Measurements from ENCODE around the gene MINK1. TPM values are rescaled to one million over a fixed set of nuclear protein-coding genes. Genes with fewer than 3 reads are reported as not detected.

Gene MINK1
- total RNA-seq, 4 donors from 2014 or later: 29.3 to 48.6 (median 46.4) TPM

- Histone ChIP-seq H3K9me3 (no peaks in the 10 kb centered on the region), H3K4me1 (peaks cover 0 to 59% (median 4%) of the 10 kb centered on the region in 3 donors), H3K27ac (no peak overlapping the region), H3K4me3 (no peak overlapping the region), H3K27me3 (no peaks in the 10 kb centered on the region), H3K36me3 (no peaks in the 10 kb centered on the region)
- ATAC-seq: no peak
- TF ChIP-seq POLR2AphosphoS5 (IDR thresholded peaks at IDR 0.05): no peak
- no peak for TF ChIP-seq POLR2A (IDR thresholded peaks at IDR 0.05)
- TF ChIP-seq, protein P1, sequence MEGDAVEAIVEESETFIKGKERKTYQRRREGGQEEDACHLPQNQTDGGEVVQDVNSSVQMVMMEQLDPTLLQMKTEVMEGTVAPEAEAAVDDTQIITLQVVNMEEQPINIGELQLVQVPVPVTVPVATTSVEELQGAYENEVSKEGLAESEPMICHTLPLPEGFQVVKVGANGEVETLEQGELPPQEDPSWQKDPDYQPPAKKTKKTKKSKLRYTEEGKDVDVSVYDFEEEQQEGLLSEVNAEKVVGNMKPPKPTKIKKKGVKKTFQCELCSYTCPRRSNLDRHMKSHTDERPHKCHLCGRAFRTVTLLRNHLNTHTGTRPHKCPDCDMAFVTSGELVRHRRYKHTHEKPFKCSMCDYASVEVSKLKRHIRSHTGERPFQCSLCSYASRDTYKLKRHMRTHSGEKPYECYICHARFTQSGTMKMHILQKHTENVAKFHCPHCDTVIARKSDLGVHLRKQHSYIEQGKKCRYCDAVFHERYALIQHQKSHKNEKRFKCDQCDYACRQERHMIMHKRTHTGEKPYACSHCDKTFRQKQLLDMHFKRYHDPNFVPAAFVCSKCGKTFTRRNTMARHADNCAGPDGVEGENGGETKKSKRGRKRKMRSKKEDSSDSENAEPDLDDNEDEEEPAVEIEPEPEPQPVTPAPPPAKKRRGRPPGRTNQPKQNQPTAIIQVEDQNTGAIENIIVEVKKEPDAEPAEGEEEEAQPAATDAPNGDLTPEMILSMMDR (IDR thresholded peaks at IDR 0.05): no peak
- TF ChIP-seq EP300 (IDR thresholded peaks at IDR 0.05): no peak
- WGBS, 2 donors (ENCODE audit: low coverage in 1 of 2): 76 to 89% methylated on average over 5 to 8 of the region's 8 CpGs
Measured at GRCh38 chr17:4839965-4840892, 7.1 kb downstream of the MINK1 start.

- Histone ChIP-seq H3K36me3 (no peaks in the 10 kb centered on the region), H3K27ac (no peak overlapping the region), H3K4me3 (no peak overlapping the region), H3K9me3 (no peaks in the 10 kb centered on the region), H3K4me1 (peaks cover 0 to 55% (median 0%) of the 10 kb centered on the region in 3 donors), H3K27me3 (no peaks in the 10 kb centered on the region)
- 78 to 84% methylated on average over 4 to 6 of the region's 10 CpGs for WGBS, 2 donors (ENCODE audit: low coverage in 1 of 2)
- TF ChIP-seq EP300 (IDR thresholded peaks at IDR 0.05): no peak
- TF ChIP-seq, protein P1 (IDR thresholded peaks at IDR 0.05): no peak
- ATAC-seq: no peak
Measured at GRCh38 chr17:4840893-4841242, 7.7 kb downstream of the MINK1 start.

- Histone ChIP-seq H3K27me3 (no peaks in the 10 kb centered on the region), H3K27ac (no peak overlapping the region), H3K4me1 (peaks cover 0 to 44% (median 0%) of the 10 kb centered on the region in 3 donors), H3K36me3 (no peaks in the 10 kb centered on the region), H3K9me3 (no peaks in the 10 kb centered on the region), H3K4me3 (no peak overlapping the region)
- 93 to 100% methylated on average over 1 to 3 of the region's 3 CpGs for WGBS, 2 donors (ENCODE audit: low coverage in 1 of 2)
- ATAC-seq: no peak
- TF ChIP-seq EP300 (IDR thresholded peaks at IDR 0.05) (no peak), POLR2A (IDR thresholded peaks at IDR 0.05) (no peak), POLR2AphosphoS5 (IDR thresholded peaks at IDR 0.05) (no peak)
- TF ChIP-seq, protein P1 (IDR thresholded peaks at IDR 0.05): no peak
Measured at GRCh38 chr17:4842376-4842775, 9.2 kb downstream of the MINK1 start.

GRCh38 chr17:4843321-4844000 lies 10.3 kb downstream of the MINK1 start:
- WGBS, 2 donors (ENCODE audit: low coverage in 1 of 2): 81 to 88% methylated on average over 3 to 8 of the region's 9 CpGs
- TF ChIP-seq POLR2AphosphoS5 (IDR thresholded peaks at IDR 0.05) (no peak), EP300 (IDR thresholded peaks at IDR 0.05) (no peak), POLR2A (IDR thresholded peaks at IDR 0.05) (no peak)
- TF ChIP-seq, protein P1 (IDR thresholded peaks at IDR 0.05): no peak
- H3K4me1 ChIP-seq: peaks cover 0 to 33% (median 0%) of the 10 kb centered on the region in 3 donors

More at GRCh38 chr17:4843321-4844000, 10.3 kb downstream of the MINK1 start:
- ATAC-seq: no peak
- Histone ChIP-seq H3K4me3 (no peak overlapping the region), H3K36me3 (no peaks in the 10 kb centered on the region), H3K27me3 (no peaks in the 10 kb centered on the region), H3K27ac (no peak overlapping the region), H3K9me3 (no peaks in the 10 kb centered on the region)

All from gastroesophageal sphincter (tissue), 4 donors.